Articular chondrocyte of knee joint (primary cell): ENCODE data around the gene CYB5A. TPM values are rescaled to one million over a fixed set of nuclear protein-coding genes. Genes with fewer than 3 reads are reported as not detected.

Experiments used
- small RNA-seq: library from RNA; depleted of rRNA; stranded (forward); fragments of <200 nt; gene quantifications from one replicate; pipeline ENCODE3, GENCODE V24; 2012
- total RNA-seq: library from RNA; depleted of rRNA; stranded (reverse); fragments of >200 nt; gene quantifications from 2 replicates; pipeline ENCODE4 v1.2.3, GENCODE V29; 2012

The CYB5A gene, protein sequence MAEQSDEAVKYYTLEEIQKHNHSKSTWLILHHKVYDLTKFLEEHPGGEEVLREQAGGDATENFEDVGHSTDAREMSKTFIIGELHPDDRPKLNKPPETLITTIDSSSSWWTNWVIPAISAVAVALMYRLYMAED
- total RNA-seq: 22.7 and 29.1 TPM in 2 replicates

DNA sequence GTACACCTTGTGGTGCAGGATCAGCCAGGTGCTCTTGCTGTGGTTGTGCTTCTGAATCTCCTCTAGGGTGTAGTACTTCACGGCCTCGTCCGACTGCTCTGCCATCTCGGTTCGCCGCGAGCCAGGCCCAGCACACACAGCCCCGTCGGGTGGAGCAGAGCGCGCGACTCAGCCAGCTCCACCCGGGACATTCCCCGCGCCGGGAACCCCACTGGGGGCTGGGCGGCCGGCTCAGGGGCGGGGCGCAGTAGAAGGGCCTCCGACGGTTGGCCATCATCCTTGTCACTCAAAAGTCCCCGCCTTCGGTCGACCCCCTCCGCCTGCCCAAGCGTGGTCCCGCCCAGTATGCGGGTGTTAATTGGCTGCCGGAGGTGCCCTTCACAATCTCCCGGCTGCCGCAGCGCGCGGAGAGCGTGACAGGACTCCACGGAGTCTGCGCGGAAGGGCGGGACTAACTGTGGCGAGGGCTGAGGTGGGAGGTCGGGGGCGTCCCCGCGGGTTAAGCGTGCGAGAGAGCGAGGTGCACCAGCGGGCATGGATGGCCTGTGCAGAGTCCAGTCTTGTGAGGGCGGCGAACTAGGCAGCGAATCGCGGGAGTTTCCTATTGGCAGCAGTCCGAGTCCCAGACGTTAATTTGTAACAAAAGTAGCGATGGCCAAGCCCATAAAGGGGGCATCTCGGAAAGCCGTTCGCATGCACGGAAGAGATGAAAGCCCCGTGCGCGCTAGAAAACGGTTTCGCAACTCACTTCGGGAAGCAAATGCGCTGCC lies at the start of gene CYB5A:
Gene CYB5A, minus strand, starts transcription at position 193 of the 770 bp plus-strand sequence. Its CDS starts 88 bp downstream, at position 105.

DNA sequence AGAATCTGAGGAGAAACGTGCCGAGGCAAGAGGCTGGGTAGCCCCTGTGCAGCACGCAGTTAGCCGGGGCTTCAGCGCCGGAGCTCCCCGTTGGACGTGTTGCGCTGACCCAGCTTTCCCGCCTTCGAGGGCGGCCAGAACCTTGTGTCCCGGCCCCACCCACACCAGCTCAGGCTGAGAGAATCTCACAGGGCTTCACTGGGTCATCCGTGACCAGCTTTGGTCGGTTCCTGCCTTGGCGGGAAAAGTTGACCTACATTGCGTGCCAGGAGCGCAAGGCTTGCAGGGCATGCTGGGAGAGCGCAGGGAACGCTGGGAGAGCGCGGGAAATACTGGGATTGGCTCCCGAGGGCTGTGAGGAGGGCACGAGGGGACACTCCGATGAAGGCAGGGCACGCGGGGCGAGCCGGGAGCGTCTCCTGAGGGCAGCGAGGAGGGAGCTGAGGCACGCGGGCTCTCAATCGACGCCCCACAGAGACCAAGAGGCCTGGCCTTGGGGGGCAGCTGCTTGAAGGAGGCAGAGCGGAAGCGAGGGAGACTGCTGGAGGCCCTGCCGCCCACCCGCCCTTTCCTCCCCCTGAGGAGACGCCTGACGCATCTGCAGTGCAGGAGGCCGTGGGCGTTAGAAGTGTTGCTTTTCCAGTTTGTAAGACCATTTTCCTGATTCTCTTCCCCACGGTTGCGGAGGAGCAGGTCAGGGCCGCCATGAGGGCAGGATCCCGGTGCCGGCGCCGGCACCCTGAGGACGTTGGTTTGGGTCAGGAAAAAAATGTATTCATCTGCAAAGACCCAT lies 23.9 kb upstream of the CYB5A start, which contains the start of gene C18orf63:
Gene C18orf63, plus strand, starts transcription at position 376 of the 793 bp plus-strand sequence. CDS start 2,027 bp downstream, outside the sequence.

Small RNA genes lying within 50 kb of the gene (small RNA-seq; reads per million reads assigned to genes)
- gene RN7SL551P: not detected

Other genes with a start within 250 kb of the CYB5A start
- 0.26 and 0.86 TPM in 2 replicates for gene FBXO15, start 144.1 kb downstream of the CYB5A start, total RNA-seq
- gene TIMM21, start 143.4 kb downstream of the CYB5A start, total RNA-seq: 18.8 and 22.6 TPM in 2 replicates
- not detected in 2 replicates for gene C18orf63, start 23.9 kb upstream of the CYB5A start, total RNA-seq
- not detected in 2 replicates for gene DIPK1C, start 165.3 kb upstream of the CYB5A start, total RNA-seq
- gene CNDP2, start 204.4 kb upstream of the CYB5A start, total RNA-seq: 34.8 and 35.1 TPM in 2 replicates
- gene CNDP1, start 242.5 kb upstream of the CYB5A start, total RNA-seq: 0.11 and 0.26 TPM in 2 replicates